K562 (cell line): ENCODE data around the gene DGCR6L. TPM values are rescaled to one million over a fixed set of nuclear protein-coding genes. Genes with fewer than 3 reads are reported as not detected.

ENCODE experiments used
- ATF2 ChIP-seq: sonication (generic); formaldehyde crosslinking; IDR thresholded peaks from 2 replicates; pipeline ENCODE4 v1.8.1; 2022; ENCODE audit warnings: missing genetic modification reagents
- BRCA1 ChIP-seq, 2 experiments: fragments of 450-650 bp in 1 of 2; sonication (generic) in 1 of 2; formaldehyde crosslinking in 1 of 2; IDR thresholded peaks; 2 replicates each; pipeline versions ENCODE4 v1.5.0 to v1.6.1; 2017 to 2020; ENCODE audit warnings: mild to moderate bottlenecking in 1 of 2, missing genetic modification reagents in 1 of 2
- CHCHD3 ChIP-seq: fragments of 250-450 bp; sonication (Bioruptor Pico); IDR thresholded peaks from 2 replicates; pipeline ENCODE4 v2.1.2; 2022; ENCODE audit warnings: mild to moderate bottlenecking
- DIDO1 ChIP-seq: fragments of 450-650 bp; IDR thresholded peaks from 2 replicates; pipeline ENCODE4 v1.6.1; 2016; ENCODE audit warnings: low read depth, missing biosample characterization, missing genetic modification characterization
- E2F3 ChIP-seq: fragments of 250-450 bp; sonication (Bioruptor Pico); IDR thresholded peaks from 2 replicates; pipeline ENCODE4 v1.4.0; 2020; ENCODE audit warnings: mild to moderate bottlenecking
- GATA2 ChIP-seq: sonication (generic); formaldehyde crosslinking; IDR thresholded peaks from 2 replicates; pipeline ENCODE4 v1.4.0; 2020; ENCODE audit warnings: mild to moderate bottlenecking, missing genetic modification reagents
- ZNF12 ChIP-seq: sonication (generic); formaldehyde crosslinking; IDR thresholded peaks from 2 replicates; pipeline ENCODE4 v1.4.0; 2020; ENCODE audit warnings: mild to moderate bottlenecking, missing genetic modification reagents
- ZSCAN32 ChIP-seq: fragments of 450-650 bp; formaldehyde crosslinking; IDR thresholded peaks from 2 replicates; pipeline ENCODE4 v1.4.0; 2020; ENCODE audit warnings: mild to moderate bottlenecking, moderate library complexity
- polyA plus RNA-seq, 8 experiments: library from polyadenylated mRNA; depleted of rRNA in 4 of 8; stranded (reverse) in 5 of 8; unstranded in 3 of 8; fragments of >200 nt; fragmentation: Nextera tagmentation in 2 of 8; fragmentation: Illumina TruSeq in 1 of 8; extraction: Ambion mirVana in 2 of 8; extraction: Trizol in 1 of 8; gene quantifications; 2 replicates each; pipeline versions ENCODE4 v1.2.1 to v1.2.3, GENCODE V29; 2011 to 2014; ENCODE audit warnings: inconsistent platforms in 1 of 8, missing spikeins in 1 of 8
- total RNA-seq, 7 experiments: library from RNA; depleted of rRNA in 6 of 7; stranded (reverse); fragments of >200 nt in 6 of 7; fragmentation: Illumina TruSeq in 2 of 7; extraction: Trizol in 2 of 7; gene quantifications; 2 replicates each; pipeline versions ENCODE4 v1.2.1 to v1.2.3, GENCODE V29; 2011 to 2021; ENCODE audit warnings: low replicate concordance in 1 of 7
- TF ChIP-seq, protein P1 (sequence below), 2 experiments: fragments of 450-650 bp in 1 of 2; sonication (generic) in 1 of 2; formaldehyde crosslinking in 1 of 2; IDR thresholded peaks in 1 of 2; conservative IDR thresholded peaks in 1 of 2; 2 replicates each; pipeline versions ENCODE4 v1.6.1 to v1.8.1; 2016 to 2023; ENCODE audit warnings: mild to moderate bottlenecking in 2 of 2, moderate library complexity in 2 of 2, inconsistent platforms in 1 of 2, missing genetic modification reagents in 1 of 2
- TF ChIP-seq, protein P2 (sequence below): fragments of 250-450 bp; sonication (Bioruptor Pico); IDR thresholded peaks from 2 replicates; pipeline ENCODE4 v1.8.0; 2022; ENCODE audit warnings: moderate library complexity, mild to moderate bottlenecking, inconsistent platforms
- TF ChIP-seq, protein P3 (sequence below), 2 experiments: fragments of 450-650 bp; formaldehyde crosslinking in 1 of 2; IDR thresholded peaks; 2 replicates each; pipeline versions ENCODE4 v1.4.0 to v1.6.1; 2014 to 2020; ENCODE audit warnings: mild to moderate bottlenecking in 2 of 2, borderline replicate concordance in 1 of 2, low read depth in 1 of 2

Gene DGCR6L
- total and polyA plus RNA-seq, 9 of the 15 experiments (the other 6 are each of a cell fraction or from before 2014, with no cell fraction given) = 3.6 to 151 (median 51.0) TPM

- TF ChIP-seq, protein P1, sequence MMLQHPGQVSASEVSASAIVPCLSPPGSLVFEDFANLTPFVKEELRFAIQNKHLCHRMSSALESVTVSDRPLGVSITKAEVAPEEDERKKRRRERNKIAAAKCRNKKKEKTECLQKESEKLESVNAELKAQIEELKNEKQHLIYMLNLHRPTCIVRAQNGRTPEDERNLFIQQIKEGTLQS (IDR thresholded peaks at IDR 0.05) = no peak
- TF ChIP-seq, protein P1 (CRISPR knock-in tag; conservative IDR thresholded peaks at IDR 0.05) = 0 out of 2 replicates have a peak, but pooled peaks have one; percentile 31
- peak; percentile 36; the same call in 1 of the 2 replicates for TF ChIP-seq ATF2 (CRISPR knock-in tag)
- TF ChIP-seq, protein P2, sequence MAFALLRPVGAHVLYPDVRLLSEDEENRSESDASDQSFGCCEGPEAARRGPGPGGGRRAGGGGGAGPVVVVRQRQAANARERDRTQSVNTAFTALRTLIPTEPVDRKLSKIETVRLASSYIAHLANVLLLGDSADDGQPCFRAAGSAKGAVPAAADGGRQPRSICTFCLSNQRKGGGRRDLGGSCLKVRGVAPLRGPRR = peak; percentile 39; the same call in 1 of the 2 replicates
- TF ChIP-seq ZNF12 (CRISPR knock-in tag) = 0 out of 2 replicates have a peak, but pooled peaks have one; percentile 47
- TF ChIP-seq GATA2 (CRISPR knock-in tag) = no peak
- TF ChIP-seq CHCHD3 (CRISPR knock-in tag) = 0 out of 2 replicates have a peak, but pooled peaks have one; percentile 45
- TF ChIP-seq, protein P3, sequence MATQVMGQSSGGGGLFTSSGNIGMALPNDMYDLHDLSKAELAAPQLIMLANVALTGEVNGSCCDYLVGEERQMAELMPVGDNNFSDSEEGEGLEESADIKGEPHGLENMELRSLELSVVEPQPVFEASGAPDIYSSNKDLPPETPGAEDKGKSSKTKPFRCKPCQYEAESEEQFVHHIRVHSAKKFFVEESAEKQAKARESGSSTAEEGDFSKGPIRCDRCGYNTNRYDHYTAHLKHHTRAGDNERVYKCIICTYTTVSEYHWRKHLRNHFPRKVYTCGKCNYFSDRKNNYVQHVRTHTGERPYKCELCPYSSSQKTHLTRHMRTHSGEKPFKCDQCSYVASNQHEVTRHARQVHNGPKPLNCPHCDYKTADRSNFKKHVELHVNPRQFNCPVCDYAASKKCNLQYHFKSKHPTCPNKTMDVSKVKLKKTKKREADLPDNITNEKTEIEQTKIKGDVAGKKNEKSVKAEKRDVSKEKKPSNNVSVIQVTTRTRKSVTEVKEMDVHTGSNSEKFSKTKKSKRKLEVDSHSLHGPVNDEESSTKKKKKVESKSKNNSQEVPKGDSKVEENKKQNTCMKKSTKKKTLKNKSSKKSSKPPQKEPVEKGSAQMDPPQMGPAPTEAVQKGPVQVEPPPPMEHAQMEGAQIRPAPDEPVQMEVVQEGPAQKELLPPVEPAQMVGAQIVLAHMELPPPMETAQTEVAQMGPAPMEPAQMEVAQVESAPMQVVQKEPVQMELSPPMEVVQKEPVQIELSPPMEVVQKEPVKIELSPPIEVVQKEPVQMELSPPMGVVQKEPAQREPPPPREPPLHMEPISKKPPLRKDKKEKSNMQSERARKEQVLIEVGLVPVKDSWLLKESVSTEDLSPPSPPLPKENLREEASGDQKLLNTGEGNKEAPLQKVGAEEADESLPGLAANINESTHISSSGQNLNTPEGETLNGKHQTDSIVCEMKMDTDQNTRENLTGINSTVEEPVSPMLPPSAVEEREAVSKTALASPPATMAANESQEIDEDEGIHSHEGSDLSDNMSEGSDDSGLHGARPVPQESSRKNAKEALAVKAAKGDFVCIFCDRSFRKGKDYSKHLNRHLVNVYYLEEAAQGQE (IDR thresholded peaks at IDR 0.05; ENCODE audit: borderline replicate concordance) = no peak
- TF ChIP-seq, protein P3 (CRISPR knock-in tag; IDR thresholded peaks at IDR 0.05; ENCODE audit: low read depth) = 0 out of 2 replicates have a peak, but pooled peaks have one; percentile 37
- no peak for TF ChIP-seq ZSCAN32 (CRISPR knock-in tag)
- TF ChIP-seq E2F3 (CRISPR knock-in tag) = 0 out of 2 replicates have a peak, but pooled peaks have one; percentile 17
- TF ChIP-seq BRCA1 (IDR thresholded peaks at IDR 0.05) = no peak
- TF ChIP-seq BRCA1 (CRISPR knock-in tag; IDR thresholded peaks at IDR 0.05) = peak; percentile 97; the same call in 1 of the 2 replicates
- peak; percentile 9; the same call in 1 of the 2 replicates for TF ChIP-seq DIDO1 (tag)
Observed at GRCh38 chr22:20295262-20296064, 24.4 kb downstream of the DGCR6L start (continued).
